Osteocyte (in vitro differentiated cells): Measurements from ENCODE around the gene TRAPPC3L. TPM values are rescaled to one million over a fixed set of nuclear protein-coding genes. Genes with fewer than 3 reads are reported as not detected.

Experiments
- DNase-seq: peaks from one replicate; pipeline ENCODE4 v3.0.0; 2021; ENCODE audit warnings: mixed read lengths; ENCODE audit not compliant: unreplicated experiment; ENCODE audit errors: extremely low spot score
- H3K27ac Mint-ChIP-seq: one replicate; pipeline ENCODE4 v1.8.0; 2021; ENCODE audit warnings: mild to moderate bottlenecking, mixed read lengths; ENCODE audit not compliant: unreplicated experiment
- H3K27me3 Mint-ChIP-seq: one replicate; pipeline ENCODE4 v1.8.0; 2021; ENCODE audit warnings: mixed read lengths; ENCODE audit not compliant: unreplicated experiment
- H3K36me3 Mint-ChIP-seq: one replicate; pipeline ENCODE4 v1.8.0; 2021; ENCODE audit warnings: mixed read lengths; ENCODE audit not compliant: unreplicated experiment
- H3K4me1 Mint-ChIP-seq: one replicate; pipeline ENCODE4 v1.8.0; 2021; ENCODE audit warnings: mixed read lengths; ENCODE audit not compliant: unreplicated experiment
- H3K4me3 Mint-ChIP-seq: one replicate; pipeline ENCODE4 v1.8.0; 2021; ENCODE audit warnings: mild to moderate bottlenecking, moderate library complexity, mixed read lengths; ENCODE audit not compliant: unreplicated experiment
- H3K9me3 Mint-ChIP-seq: one replicate; pipeline ENCODE4 v1.8.0; 2021; ENCODE audit warnings: mixed read lengths; ENCODE audit not compliant: unreplicated experiment
- long read RNA-seq: library from polyadenylated mRNA; unstranded; transcript quantifications from one replicate; pipeline ENCODE4 v2.0.0, GENCODE V29; 2021
- total RNA-seq: library from RNA; stranded (reverse); gene quantifications from 2 replicates; pipeline ENCODE4 v1.2.1, GENCODE V29; 2021
- TF ChIP-seq, protein P1 (sequence below): fragments of 200-600 bp; sonication (generic); IDR thresholded peaks from 2 replicates; pipeline ENCODE4 v1.5.0; 2021; ENCODE audit warnings: antibody characterized with exemption, mild to moderate bottlenecking, moderate library complexity

TRAPPC3L gene
- not detected in 2 replicates for total RNA-seq
- long read RNA-seq, partial matches to known transcripts = 0 of 1 reads
- long read RNA-seq, other reads (novel, unspliced or antisense) = 1 of 1 reads

DNA sequence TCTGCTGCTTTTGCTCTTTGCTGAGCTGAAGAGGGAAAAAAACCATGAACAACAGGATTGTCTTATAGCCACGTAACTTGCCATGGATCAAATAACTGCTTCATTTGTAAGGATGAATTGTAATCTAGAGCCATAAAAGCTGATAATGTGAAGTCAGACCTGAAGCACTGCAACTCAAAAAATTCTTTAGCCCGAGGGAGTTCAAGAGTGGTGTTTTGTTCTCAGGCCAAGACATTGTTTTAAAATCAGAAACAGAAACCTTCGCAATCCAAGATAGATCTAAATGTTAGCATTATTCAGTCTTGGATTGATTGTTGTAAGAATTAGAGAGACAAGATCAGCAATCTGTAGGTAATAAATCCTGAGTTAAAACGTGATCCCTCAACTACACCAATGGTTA is at the start of gene TRAPPC3L:
TRAPPC3L (minus strand) TSS at position 34 of the 400 bp plus-strand sequence. CDS start 170 bp downstream, outside the sequence.
- TF ChIP-seq, protein P1, sequence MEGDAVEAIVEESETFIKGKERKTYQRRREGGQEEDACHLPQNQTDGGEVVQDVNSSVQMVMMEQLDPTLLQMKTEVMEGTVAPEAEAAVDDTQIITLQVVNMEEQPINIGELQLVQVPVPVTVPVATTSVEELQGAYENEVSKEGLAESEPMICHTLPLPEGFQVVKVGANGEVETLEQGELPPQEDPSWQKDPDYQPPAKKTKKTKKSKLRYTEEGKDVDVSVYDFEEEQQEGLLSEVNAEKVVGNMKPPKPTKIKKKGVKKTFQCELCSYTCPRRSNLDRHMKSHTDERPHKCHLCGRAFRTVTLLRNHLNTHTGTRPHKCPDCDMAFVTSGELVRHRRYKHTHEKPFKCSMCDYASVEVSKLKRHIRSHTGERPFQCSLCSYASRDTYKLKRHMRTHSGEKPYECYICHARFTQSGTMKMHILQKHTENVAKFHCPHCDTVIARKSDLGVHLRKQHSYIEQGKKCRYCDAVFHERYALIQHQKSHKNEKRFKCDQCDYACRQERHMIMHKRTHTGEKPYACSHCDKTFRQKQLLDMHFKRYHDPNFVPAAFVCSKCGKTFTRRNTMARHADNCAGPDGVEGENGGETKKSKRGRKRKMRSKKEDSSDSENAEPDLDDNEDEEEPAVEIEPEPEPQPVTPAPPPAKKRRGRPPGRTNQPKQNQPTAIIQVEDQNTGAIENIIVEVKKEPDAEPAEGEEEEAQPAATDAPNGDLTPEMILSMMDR = no peak

DNA sequence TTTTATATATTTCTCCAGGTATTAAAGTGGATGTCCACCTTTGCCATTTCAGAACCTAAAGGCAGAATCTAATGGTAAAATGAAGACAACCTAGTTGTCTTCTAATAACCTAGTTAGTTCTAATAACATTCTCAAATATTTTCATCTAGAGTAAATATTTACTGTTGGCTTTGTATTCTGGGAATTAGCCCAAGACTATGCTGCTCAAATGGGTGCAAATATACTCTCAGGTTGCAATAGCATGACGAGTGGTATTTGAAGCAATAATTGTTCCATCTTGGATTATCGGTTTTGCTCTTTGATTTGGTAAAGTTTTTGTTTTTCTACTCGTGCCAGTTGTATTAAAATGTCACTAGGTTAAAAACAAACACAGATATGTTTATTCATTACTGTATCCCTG is 49.8 kb upstream of the TRAPPC3L start:
- no peak for DNase-seq
- H3K27me3 Mint-ChIP-seq = no peaks in the 10 kb centered on the region
- TF ChIP-seq, protein P1 = no peak
- H3K4me3 Mint-ChIP-seq = no peak overlapping the region
- H3K36me3 Mint-ChIP-seq = peaks cover 46% of the 10 kb centered on the region
- no peak overlapping the region for H3K27ac Mint-ChIP-seq
- H3K9me3 Mint-ChIP-seq = no peaks in the 10 kb centered on the region
- H3K4me1 Mint-ChIP-seq = no peaks in the 10 kb centered on the region

More for the DNA sequence above, at the start of gene TRAPPC3L:
- Mint-ChIP-seq H3K4me3 (no peak within 1 kb of the TSS), H3K36me3 (no peaks in the 10 kb centered on the region), H3K27ac (no peak within 1 kb of the TSS), H3K27me3 (peaks cover 41% of the 10 kb centered on the region), H3K9me3 (no peaks in the 10 kb centered on the region), H3K4me1 (no peaks in the 10 kb centered on the region)
- DNase-seq = no peak

DNA sequence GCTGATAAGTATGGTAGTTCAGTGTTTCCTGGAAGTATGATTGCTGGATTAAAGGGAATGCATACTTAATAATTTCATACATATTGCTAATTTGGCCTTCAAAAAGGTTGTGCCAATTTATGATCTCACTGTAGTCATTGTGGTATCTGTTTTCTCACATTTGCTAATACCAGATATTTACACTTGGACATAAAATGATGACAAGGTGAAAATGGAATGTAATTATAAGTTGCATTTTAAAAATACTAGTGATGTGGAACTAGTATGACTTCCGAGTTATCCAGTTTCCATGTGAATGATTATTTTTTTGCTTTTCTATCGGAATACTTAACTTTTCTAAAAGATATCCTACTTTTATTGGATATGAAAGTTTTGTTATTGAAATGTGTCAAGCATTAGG is 41.3 kb upstream of the TRAPPC3L start:
- no peak overlapping the region for H3K27ac Mint-ChIP-seq
- H3K36me3 Mint-ChIP-seq = peaks cover 42% of the 10 kb centered on the region
- no peaks in the 10 kb centered on the region for H3K9me3 Mint-ChIP-seq
- TF ChIP-seq, protein P1 = no peak
- H3K4me1 Mint-ChIP-seq = no peaks in the 10 kb centered on the region
- H3K4me3 Mint-ChIP-seq = no peak overlapping the region
- H3K27me3 Mint-ChIP-seq = no peaks in the 10 kb centered on the region
- DNase-seq = no peak

DNA sequence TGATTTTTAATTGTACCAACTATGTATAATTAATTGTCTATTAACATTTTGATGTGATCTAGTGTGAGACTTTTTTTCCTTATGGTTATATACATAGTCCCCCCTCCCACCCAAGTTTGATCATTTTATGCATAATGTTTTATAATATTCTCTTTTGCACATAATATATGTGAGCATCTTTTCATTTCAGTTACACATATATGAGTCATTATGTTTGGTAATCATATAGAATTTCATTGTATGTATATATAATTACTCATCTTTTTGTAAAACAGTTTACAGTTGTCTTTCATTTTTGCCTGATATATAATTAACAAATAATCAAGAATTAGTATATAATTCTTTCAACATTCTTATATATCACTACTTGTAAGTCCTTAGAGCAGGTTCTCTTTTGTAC is 40.8 kb upstream of the TRAPPC3L start:
- H3K27me3 Mint-ChIP-seq = no peaks in the 10 kb centered on the region
- no peak overlapping the region for H3K4me3 Mint-ChIP-seq
- no peaks in the 10 kb centered on the region for H3K4me1 Mint-ChIP-seq
- TF ChIP-seq, protein P1 = no peak
- peaks cover 41% of the 10 kb centered on the region for H3K36me3 Mint-ChIP-seq
- no peaks in the 10 kb centered on the region for H3K9me3 Mint-ChIP-seq
- no peak overlapping the region for H3K27ac Mint-ChIP-seq
- no peak for DNase-seq

DNA sequence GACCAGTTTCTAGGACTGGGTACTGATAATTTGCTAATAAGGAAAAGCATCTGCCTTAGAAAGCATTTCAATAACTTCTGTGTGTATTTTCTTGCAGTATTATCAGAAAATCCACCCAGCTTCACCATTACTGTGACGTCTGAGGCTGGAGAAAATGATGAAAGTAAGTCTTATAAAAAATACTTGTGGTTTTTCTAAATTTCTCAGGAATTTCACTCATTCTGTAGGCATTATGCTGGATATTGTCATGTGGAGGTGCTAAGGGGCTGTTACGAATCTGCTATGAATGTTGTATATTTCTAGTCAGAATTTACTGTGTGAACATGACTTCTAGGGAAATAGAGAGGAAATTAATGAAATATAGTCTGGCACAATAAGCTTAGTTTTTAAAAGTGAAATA is 34.7 kb upstream of the TRAPPC3L start:
- Mint-ChIP-seq H3K9me3 (no peaks in the 10 kb centered on the region), H3K27ac (no peak overlapping the region), H3K36me3 (peaks cover 25% of the 10 kb centered on the region), H3K27me3 (no peaks in the 10 kb centered on the region), H3K4me1 (peaks cover 10% of the 10 kb centered on the region), H3K4me3 (no peak overlapping the region)
- TF ChIP-seq, protein P1 = no peak
- DNase-seq = no peak
